Prostate gland (tissue), 2 donors: ENCODE data around the gene SMG6.

Experiments
- POLR2A ChIP-seq: fragments of 450-650 bp; IDR thresholded peaks from one replicate; pipeline ENCODE4 v1.6.1; 2016; ENCODE audit warnings: antibody characterized with exemption, mild to moderate bottlenecking
- POLR2AphosphoS5 ChIP-seq: sonication (generic); formaldehyde crosslinking; IDR thresholded peaks from one replicate; pipeline ENCODE4 v1.6.1; 2017; ENCODE audit warnings: antibody characterized with exemption
- TF ChIP-seq, protein P1 (sequence below), 4 experiments: fragments of 200-600 bp in 2 of 4; fragments of 450-650 bp in 2 of 4; sonication (generic) in 2 of 4; IDR thresholded peaks; 1 replicate in 3 of 4; 2 replicates in 1 of 4; pipeline ENCODE4 v1.5.1; 2016 to 2019; ENCODE audit warnings: antibody characterized with exemption in 4 of 4, mild to moderate bottlenecking in 2 of 4, moderate library complexity in 2 of 4

- TF ChIP-seq, protein P1, sequence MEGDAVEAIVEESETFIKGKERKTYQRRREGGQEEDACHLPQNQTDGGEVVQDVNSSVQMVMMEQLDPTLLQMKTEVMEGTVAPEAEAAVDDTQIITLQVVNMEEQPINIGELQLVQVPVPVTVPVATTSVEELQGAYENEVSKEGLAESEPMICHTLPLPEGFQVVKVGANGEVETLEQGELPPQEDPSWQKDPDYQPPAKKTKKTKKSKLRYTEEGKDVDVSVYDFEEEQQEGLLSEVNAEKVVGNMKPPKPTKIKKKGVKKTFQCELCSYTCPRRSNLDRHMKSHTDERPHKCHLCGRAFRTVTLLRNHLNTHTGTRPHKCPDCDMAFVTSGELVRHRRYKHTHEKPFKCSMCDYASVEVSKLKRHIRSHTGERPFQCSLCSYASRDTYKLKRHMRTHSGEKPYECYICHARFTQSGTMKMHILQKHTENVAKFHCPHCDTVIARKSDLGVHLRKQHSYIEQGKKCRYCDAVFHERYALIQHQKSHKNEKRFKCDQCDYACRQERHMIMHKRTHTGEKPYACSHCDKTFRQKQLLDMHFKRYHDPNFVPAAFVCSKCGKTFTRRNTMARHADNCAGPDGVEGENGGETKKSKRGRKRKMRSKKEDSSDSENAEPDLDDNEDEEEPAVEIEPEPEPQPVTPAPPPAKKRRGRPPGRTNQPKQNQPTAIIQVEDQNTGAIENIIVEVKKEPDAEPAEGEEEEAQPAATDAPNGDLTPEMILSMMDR (IDR thresholded peaks at IDR 0.05), result no peak
- TF ChIP-seq POLR2A (no peak), POLR2AphosphoS5 (no peak)
Observed at GRCh38 chr17:2212400-2212981, 91.1 kb downstream of the SMG6 start.
